GM12874 (cell line): ENCODE measurements around the gene RMC1.

Experiments used
- TF ChIP-seq, protein P1 (sequence below): IDR thresholded peaks from 2 replicates; pipeline ENCODE4 v1.5.1; 2011; ENCODE audit warnings: low read depth, mild to moderate bottlenecking, control low read depth, low read length, moderate library complexity; ENCODE audit not compliant: insufficient read depth

RMC1 gene

DNA sequence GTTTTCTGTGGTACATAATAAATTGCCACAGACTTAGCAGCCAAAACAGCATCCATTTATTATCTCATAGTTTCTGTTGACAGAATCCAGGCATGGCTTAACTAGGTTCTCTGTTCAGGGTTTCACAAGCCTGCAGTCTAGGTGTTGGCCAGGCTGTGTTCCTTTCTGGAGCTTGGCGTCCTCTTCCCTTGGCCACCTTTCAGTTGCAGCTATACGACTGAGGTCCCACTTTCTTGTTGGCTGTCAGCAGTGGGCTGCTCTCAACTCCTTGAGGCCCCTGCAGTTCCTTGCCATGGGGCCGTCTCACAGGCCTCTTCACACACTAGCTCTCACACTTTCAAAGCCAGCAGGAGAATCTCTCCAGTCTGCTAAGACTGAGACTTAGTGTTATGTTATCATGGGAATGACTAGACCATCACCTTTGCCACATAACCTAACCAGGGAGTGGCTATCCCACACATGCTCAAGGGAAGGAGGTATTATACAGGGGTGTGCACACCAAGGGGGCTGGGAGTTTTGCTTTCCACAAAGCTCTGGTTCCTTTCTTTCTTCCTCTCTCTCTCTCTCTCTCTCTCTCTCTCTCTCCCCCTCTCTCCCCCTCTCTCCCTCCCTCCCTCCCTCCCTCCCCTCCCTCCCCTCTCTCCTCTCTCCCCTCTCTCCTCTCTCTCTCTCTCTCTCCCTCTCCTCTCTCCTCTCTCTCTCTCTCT is 34.4 kb upstream of the RMC1 start:
- TF ChIP-seq, protein P1, sequence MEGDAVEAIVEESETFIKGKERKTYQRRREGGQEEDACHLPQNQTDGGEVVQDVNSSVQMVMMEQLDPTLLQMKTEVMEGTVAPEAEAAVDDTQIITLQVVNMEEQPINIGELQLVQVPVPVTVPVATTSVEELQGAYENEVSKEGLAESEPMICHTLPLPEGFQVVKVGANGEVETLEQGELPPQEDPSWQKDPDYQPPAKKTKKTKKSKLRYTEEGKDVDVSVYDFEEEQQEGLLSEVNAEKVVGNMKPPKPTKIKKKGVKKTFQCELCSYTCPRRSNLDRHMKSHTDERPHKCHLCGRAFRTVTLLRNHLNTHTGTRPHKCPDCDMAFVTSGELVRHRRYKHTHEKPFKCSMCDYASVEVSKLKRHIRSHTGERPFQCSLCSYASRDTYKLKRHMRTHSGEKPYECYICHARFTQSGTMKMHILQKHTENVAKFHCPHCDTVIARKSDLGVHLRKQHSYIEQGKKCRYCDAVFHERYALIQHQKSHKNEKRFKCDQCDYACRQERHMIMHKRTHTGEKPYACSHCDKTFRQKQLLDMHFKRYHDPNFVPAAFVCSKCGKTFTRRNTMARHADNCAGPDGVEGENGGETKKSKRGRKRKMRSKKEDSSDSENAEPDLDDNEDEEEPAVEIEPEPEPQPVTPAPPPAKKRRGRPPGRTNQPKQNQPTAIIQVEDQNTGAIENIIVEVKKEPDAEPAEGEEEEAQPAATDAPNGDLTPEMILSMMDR: no peak

GRCh38 chr18:23470620-23471387 is 32.5 kb upstream of the RMC1 start:
- TF ChIP-seq, protein P1: no peak

GRCh38 chr18:23471486-23471885 is 31.8 kb upstream of the RMC1 start:
- TF ChIP-seq, protein P1: no peak

GRCh38 chr18:23479829-23480505 is 23.3 kb upstream of the RMC1 start:
- TF ChIP-seq, protein P1: no peak

DNA sequence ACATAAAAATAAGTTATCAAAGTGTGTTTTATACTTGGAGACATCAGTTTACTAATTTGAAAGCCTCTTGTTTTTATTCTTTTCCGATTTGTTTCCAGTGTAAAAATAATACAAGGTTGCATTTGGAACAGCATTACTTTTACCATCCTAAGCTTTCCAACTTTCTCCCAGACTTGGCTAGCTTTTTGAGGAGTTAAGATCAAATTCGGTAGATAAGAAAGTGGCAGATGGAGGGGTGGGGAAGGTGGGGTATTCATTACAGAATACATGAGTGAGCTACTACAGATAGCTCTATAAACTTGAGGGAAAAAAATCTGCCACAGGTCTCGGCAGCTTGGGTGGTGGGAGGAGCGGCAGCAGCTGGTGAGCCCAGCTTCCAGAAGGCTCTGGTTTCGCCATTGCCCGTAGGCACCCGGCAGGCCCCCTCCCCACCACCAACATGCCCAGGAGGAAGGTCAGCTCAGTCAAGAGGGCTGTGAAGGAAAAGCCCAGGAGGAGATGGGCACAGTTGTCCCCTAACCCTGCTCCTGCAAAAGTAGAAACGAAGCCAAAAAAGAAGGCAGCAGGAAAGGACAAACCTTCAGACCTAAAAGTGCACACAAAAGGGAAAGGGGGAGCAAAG is 18.6 kb upstream of the RMC1 start:
- TF ChIP-seq, protein P1: no peak

- TF ChIP-seq, protein P1: no peak
Observed at GRCh38 chr18:23485386-23485785, 17.9 kb upstream of the RMC1 start.
